B cell (primary cell): Measurements from ENCODE around the gene KCNC2. TPM values are rescaled to one million over a fixed set of nuclear protein-coding genes. Genes with fewer than 3 reads are reported as not detected.

Experiments
- ATAC-seq: fragments of 200-7000 bp; cut with Tn5 transposase; one replicate; pipeline ENCODE4 v1.10.0; 2021; ENCODE audit warnings: low read depth, mild to moderate bottlenecking, moderate number of reproducible peaks, moderate library complexity
- CTCF ChIA-PET: fragments of 350-600 bp; sonication (Branson Sonifier 250); formaldehyde crosslinking; loops from one replicate; lab custom pipeline; 2021; ENCODE audit warnings: antibody characterized with exemption, inconsistent platforms; lab: Charles Lee
- POLR2A ChIA-PET: fragments of 350-600 bp; sonication (Branson Sonifier 250); formaldehyde crosslinking; loops from one replicate; lab custom pipeline; 2021; ENCODE audit warnings: antibody characterized with exemption; lab: Charles Lee
- DNase-seq: peaks from one replicate; pipeline ENCODE4 v3.0.0; 2013
- H2AFZ ChIP-seq: 2 replicates; pipeline ENCODE4 v1.6.1; 2012; ENCODE audit warnings: mild to moderate bottlenecking, low read depth, low read length; ENCODE audit not compliant: insufficient read depth, poor library complexity, severe bottlenecking
- H3K27ac ChIP-seq, 2 donors: 1 replicate in 1 of 2; 2 replicates in 1 of 2; pipeline ENCODE4 v1.5.1; 2012 to 2013; ENCODE audit warnings: low read length in 2 of 2, mild to moderate bottlenecking in 2 of 2, moderate library complexity in 1 of 2
- H3K27me3 ChIP-seq, 4 experiments: fragments of 200-600 bp in 1 of 4; sonication (generic) in 1 of 4; replicated peaks in 1 of 4; 1 replicate in 2 of 4; 2 replicates in 2 of 4; pipeline versions ENCODE4 v1.6.1 to v1.7.0; 2013 to 2016; ENCODE audit warnings: low read length in 3 of 4, mild to moderate bottlenecking in 2 of 4, mixed read lengths in 1 of 4, moderate library complexity in 1 of 4; ENCODE audit not compliant: insufficient read depth in 4 of 4, control insufficient read depth in 3 of 4; ENCODE audit errors: control extremely low read depth in 1 of 4
- H3K36me3 ChIP-seq, 2 experiments: replicated peaks in 1 of 2; 1 replicate in 1 of 2; 2 replicates in 1 of 2; pipeline versions ENCODE4 v1.6.1 to v1.7.1; 2013; ENCODE audit warnings: low read length in 1 of 2; ENCODE audit not compliant: insufficient read depth in 2 of 2, control insufficient read depth in 1 of 2; ENCODE audit errors: control extremely low read depth in 1 of 2, extremely low read depth in 1 of 2
- H3K4me1 ChIP-seq, 2 donors: fragments of 200-600 bp in 1 of 2; sonication (generic) in 1 of 2; 1 replicate in 1 of 2; 2 replicates in 1 of 2; pipeline versions ENCODE4 v1.5.1 to v1.6.1; 2013 to 2017; ENCODE audit warnings: low read length in 2 of 2; ENCODE audit not compliant: control insufficient read depth in 2 of 2, insufficient read depth in 2 of 2
- H3K4me2 ChIP-seq: replicated peaks from 2 replicates; pipeline ENCODE3; 2012; ENCODE audit warnings: mild to moderate bottlenecking, low read depth, low read length; ENCODE audit not compliant: poor library complexity, severe bottlenecking
- H3K4me3 ChIP-seq, 5 experiments: fragments of 200-600 bp in 1 of 5; sonication (generic) in 1 of 5; 1 replicate in 3 of 5; 2 replicates in 2 of 5; pipeline versions ENCODE4 v1.5.1 to v1.7.0; 2011 to 2016; ENCODE audit warnings: low read length in 4 of 5, mild to moderate bottlenecking in 4 of 5, low read depth in 2 of 5, control low read depth in 1 of 5, moderate library complexity in 1 of 5; ENCODE audit not compliant: insufficient read depth in 1 of 5; ENCODE audit errors: control extremely low read depth in 1 of 5, extremely low read depth in 1 of 5
- H3K79me2 ChIP-seq: fragments of 200-600 bp; sonication (generic); one replicate; pipeline ENCODE4 v1.6.0; 2016; ENCODE audit warnings: low read length; ENCODE audit not compliant: control insufficient read depth, insufficient read depth
- H3K9ac ChIP-seq: fragments of 200-600 bp; sonication (generic); 2 replicates; pipeline ENCODE4 v1.6.1; 2017; ENCODE audit warnings: mild to moderate bottlenecking, low read length, moderate library complexity
- H3K9me3 ChIP-seq, 3 donors: one replicate each; pipeline versions ENCODE4 v1.6.1 to v1.7.1; 2013; ENCODE audit warnings: low read length in 2 of 3; ENCODE audit not compliant: control insufficient read depth in 2 of 3, insufficient read depth in 1 of 3; ENCODE audit errors: control extremely low read depth in 1 of 3
- H4K20me1 ChIP-seq: 2 replicates; pipeline ENCODE4 v1.6.0; 2012; ENCODE audit warnings: mild to moderate bottlenecking, low read length; ENCODE audit not compliant: insufficient read depth, control insufficient read depth, poor library complexity, severe bottlenecking
- H3K27ac Mint-ChIP-seq: one replicate; pipeline ENCODE4 v1.8.0; 2021; ENCODE audit warnings: mixed read lengths
- H3K27me3 Mint-ChIP-seq: one replicate; pipeline ENCODE4 v1.8.0; 2021; ENCODE audit warnings: mixed read lengths
- H3K4me1 Mint-ChIP-seq: one replicate; pipeline ENCODE4 v1.8.0; 2021; ENCODE audit warnings: mixed read lengths
- H3K4me3 Mint-ChIP-seq: one replicate; pipeline ENCODE4 v1.8.0; 2021; ENCODE audit warnings: mixed read lengths
- H3K9me3 Mint-ChIP-seq: one replicate; pipeline ENCODE4 v1.8.0; 2022; ENCODE audit warnings: mixed read lengths; ENCODE audit not compliant: insufficient read depth
- CTCF ChIP-seq: fragments of 200-600 bp; IDR thresholded peaks from one replicate; pipeline ENCODE4 v1.8.0; 2022; ENCODE audit warnings: antibody characterized with exemption, mild to moderate bottlenecking
- EZH2 ChIP-seq: IDR thresholded peaks from 2 replicates; pipeline ENCODE4 v1.6.1; 2012; ENCODE audit warnings: borderline replicate concordance, low read depth, mild to moderate bottlenecking, moderate library complexity, low read length; ENCODE audit not compliant: insufficient read depth, poor library complexity, severe bottlenecking
- WGBS: methylation state at CpG from one replicate; pipeline ENCODE4 v1.1.5; 2013; ENCODE audit warnings: missing lambda C conversion rate; ENCODE audit not compliant: insufficient coverage; 5-methylcytosine and 5-hydroxymethylcytosine counted together
- intact Hi-C: fragments of 100-400 bp; cut with micrococcal nuclease; formaldehyde crosslinking; loops from one replicate; pipeline ENCODE4 v1.10.0; 2022
- polyA plus RNA-seq: library from polyadenylated mRNA; depleted of rRNA; stranded (reverse); fragments of >200 nt; gene quantifications from 2 replicates; pipeline ENCODE4 v1.2.3, GENCODE V29; 2012
- total RNA-seq, 2 donors: library from RNA; stranded (reverse); fragments of 120-200 nt in 1 of 2; gene quantifications; 1 replicate in 1 of 2; 2 replicates in 1 of 2; pipeline versions ENCODE4 v1.2.3 to v1.2.4, GENCODE V29; 2013 to 2022

Gene KCNC2
- total and polyA plus RNA-seq, 2 donors (not counting 1 experiment from before 2014, with no cell fraction given): not detected

GRCh38 chr12:75097003-75097402, 112.6 kb downstream of the KCNC2 start:
- no peak overlapping the region for H3K4me3 Mint-ChIP-seq
- POLR2A ChIA-PET: no interaction called here
- CTCF ChIA-PET: no interaction called here

GRCh38 chr12:75087654-75088053, 122.0 kb downstream of the KCNC2 start:
- Mint-ChIP-seq H3K4me3 (no peak overlapping the region), H3K4me1 (no peaks in the 10 kb centered on the region), H3K27ac (no peak overlapping the region), H3K27me3 (no peaks in the 10 kb centered on the region), H3K9me3 (no peaks in the 10 kb centered on the region)
- Histone ChIP-seq H3K9ac (no peak overlapping the region), H3K27me3 (no peaks in the 10 kb centered on the region), H3K4me2 (no peak overlapping the region), H3K36me3 (no peaks in the 10 kb centered on the region), H3K4me3 (no peak overlapping the region), H3K9me3 (no peaks in the 10 kb centered on the region), H4K20me1 (no peaks in the 10 kb centered on the region), H2AFZ (no peak overlapping the region), H3K27ac (no peak overlapping the region), H3K79me2 (no peaks in the 10 kb centered on the region), H3K4me1 (no peaks in the 10 kb centered on the region)
- no peak for TF ChIP-seq CTCF
- no peak for TF ChIP-seq EZH2
- intact Hi-C loops: no loop called here
- no peak for ATAC-seq
- POLR2A ChIA-PET: no interaction called here
- CTCF ChIA-PET: no interaction called here
- WGBS: 83% methylated on average over 1 of the region's 1 CpG
- no peak for DNase-seq

More at GRCh38 chr12:75097003-75097402, 112.6 kb downstream of the KCNC2 start:
- H3K36me3 ChIP-seq: no peaks in the 10 kb centered on the region
- no peak overlapping the region for H3K4me2 ChIP-seq
- Mint-ChIP-seq H3K27ac (no peak overlapping the region), H3K9me3 (no peaks in the 10 kb centered on the region), H3K4me1 (no peaks in the 10 kb centered on the region), H3K27me3 (no peaks in the 10 kb centered on the region)
- no peak overlapping the region for H3K4me3 ChIP-seq
- H2AFZ ChIP-seq: no peak overlapping the region
- no peak for ATAC-seq
- intact Hi-C loops: no loop called here
- no peak for TF ChIP-seq CTCF
- TF ChIP-seq EZH2: no peak
- no peak overlapping the region for H3K9ac ChIP-seq
- no peak overlapping the region for H3K27ac ChIP-seq
- no peaks in the 10 kb centered on the region for H3K9me3 ChIP-seq
- H4K20me1 ChIP-seq: no peaks in the 10 kb centered on the region
- no peaks in the 10 kb centered on the region for H3K27me3 ChIP-seq
- H3K79me2 ChIP-seq: no peaks in the 10 kb centered on the region
- DNase-seq: no peak
- no peaks in the 10 kb centered on the region for H3K4me1 ChIP-seq
